GM21786 (cell line): ENCODE measurements around the gene C10orf62.
"Not testable (repeated sequence)": the region's sequence is repeated elsewhere in the genome, so short reads cannot be mapped to it uniquely, and the experiment has no call there.

Experiments used
- ATAC-seq: cut with Tn5 transposase; IDR thresholded peaks from one replicate; pipeline ENCODE4 v1.9.1; 2021; ENCODE audit not compliant: unreplicated experiment

The C10orf62 gene

GRCh38 chr10:97627731-97628130 lies 38.2 kb downstream of the C10orf62 start:
- no peak for ATAC-seq

GRCh38 chr10:97628228-97628627 lies 38.7 kb downstream of the C10orf62 start:
- no peak for ATAC-seq

GRCh38 chr10:97629289-97629688 lies 39.8 kb downstream of the C10orf62 start:
- ATAC-seq, result no peak

DNA sequence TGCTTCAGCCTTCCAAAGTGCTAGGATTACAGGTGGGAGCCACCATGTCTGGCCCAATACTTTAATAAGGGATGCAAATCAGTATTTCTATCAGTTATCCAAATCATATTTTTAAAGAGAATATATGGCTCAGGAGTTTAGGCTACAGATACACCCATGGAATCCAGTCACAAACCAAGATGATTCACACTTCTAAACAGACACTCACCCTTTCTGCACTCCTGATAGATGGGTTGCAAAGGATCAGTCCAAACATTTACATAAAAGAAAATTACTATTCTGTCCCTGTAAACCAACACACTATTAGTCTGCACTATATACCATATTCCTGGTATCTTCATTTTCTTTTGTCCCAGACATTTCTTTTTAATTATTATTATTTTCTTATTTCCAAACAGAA lies 41.6 kb downstream of the C10orf62 start:
- no peak for ATAC-seq

DNA sequence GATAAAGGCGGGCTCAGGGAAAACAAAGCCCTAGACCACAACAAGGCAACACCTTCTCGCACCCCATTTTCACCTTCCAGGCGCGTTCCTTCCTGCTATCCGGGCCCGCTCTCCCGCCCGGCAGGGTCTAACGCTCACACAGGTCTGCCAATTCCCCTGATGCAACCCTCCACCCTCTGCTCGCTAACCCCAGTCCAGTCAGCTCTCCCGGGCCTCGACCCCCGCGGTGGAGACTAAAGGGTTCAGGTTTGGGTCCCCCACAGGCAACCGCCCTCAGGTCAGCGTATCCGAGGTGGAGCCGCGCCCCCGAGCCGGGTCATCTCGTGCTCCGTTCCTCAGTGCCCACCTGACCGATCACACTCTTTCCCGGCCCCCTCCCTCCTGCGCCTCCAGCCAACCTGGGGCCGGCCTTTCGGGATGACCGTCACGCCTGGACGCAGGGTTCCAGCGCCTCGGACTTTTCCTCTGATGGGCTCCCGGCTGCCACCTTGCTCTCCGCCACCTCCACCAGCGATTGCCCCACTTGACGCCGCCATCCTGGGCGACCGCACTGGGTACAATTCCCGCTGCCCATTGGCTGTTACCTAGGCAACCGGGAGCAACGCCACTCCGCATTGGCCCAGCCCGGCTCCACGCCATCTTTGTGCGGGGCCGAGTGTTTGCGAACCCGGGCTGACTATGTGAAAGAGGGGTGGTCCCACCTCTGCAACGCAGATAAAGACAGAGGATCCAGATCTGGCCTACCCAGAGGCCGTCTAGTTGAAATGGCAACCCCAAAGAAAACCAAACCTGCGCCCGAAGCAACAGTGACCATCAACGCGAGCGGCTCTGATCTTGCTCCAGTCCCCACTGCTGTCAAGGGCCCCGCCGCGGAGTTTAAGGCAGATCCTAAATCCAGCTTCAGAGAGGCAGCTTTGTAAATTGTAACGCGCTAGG lies 43.7 kb downstream of the C10orf62 start, which contains the start of gene MORN4:
Gene MORN4, minus strand, starts transcription at position 552 of the 936 bp plus-strand sequence. CDS start 13,847 bp downstream, outside the sequence.
- peak; percentile 98 for ATAC-seq

DNA sequence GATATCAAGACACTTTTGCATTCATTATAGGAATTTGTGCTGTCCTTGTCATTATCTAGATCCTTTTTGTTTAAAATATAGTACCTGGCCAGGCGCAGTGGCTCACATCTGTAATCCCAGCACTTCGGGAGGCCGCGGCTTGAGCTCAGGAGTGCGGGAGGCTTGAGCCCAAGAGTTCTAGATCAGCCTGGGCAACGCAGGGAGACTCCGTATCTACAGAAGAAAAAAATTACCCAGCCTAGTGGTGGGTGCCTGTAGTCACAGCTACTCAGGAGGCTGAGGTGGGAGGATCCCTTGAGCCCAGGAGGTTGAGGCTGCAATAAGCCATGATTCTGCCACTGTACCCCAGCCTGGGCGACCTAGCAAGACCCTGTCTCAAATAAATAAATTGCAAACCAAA lies 44.4 kb downstream of the C10orf62 start:
- ATAC-seq, result no peak

DNA sequence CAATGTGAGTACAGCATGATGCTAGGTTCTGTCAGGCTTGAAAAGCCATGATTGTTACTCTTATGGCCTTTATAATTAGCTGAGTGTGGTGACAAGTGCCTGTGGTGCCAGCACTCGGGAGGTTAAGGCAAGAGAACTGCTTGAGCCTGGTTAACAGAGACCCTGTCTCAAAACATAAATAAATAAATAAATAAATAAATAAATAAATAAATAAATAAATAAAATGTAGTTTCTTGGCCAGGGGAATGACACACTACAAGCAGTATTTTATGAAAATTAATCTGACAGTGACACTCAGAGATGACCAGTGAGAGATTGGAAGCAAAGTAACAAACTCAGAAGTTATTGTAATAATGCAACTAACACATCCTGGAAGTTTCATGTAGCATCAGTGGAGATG lies 46.1 kb downstream of the C10orf62 start:
- ATAC-seq, result no peak

- not testable (repeated sequence) for ATAC-seq
These were observed 49.6 kb downstream of the C10orf62 start for GRCh38 chr10:97639090-97639489.

GRCh38 chr10:97640174-97640867 lies 50.8 kb downstream of the C10orf62 start, which contains the start of gene PI4K2A:
PI4K2A (plus strand) TSS chr10:97640671; CDS start chr10:97640743, 72 bp downstream.
- peak; percentile 98 for ATAC-seq
